ENCODE measurements around the gene C4B. TPM values are rescaled to one million over a fixed set of nuclear protein-coding genes. Genes with fewer than 3 reads are reported as not detected.
"Not testable (repeated sequence)": the region's sequence is repeated elsewhere in the genome, so short reads cannot be mapped to it uniquely, and the experiment has no call there.

C4B gene
- total RNA-seq, 4 donors from 2014 or later = 15.4 to 912 (median 204) TPM

DNA sequence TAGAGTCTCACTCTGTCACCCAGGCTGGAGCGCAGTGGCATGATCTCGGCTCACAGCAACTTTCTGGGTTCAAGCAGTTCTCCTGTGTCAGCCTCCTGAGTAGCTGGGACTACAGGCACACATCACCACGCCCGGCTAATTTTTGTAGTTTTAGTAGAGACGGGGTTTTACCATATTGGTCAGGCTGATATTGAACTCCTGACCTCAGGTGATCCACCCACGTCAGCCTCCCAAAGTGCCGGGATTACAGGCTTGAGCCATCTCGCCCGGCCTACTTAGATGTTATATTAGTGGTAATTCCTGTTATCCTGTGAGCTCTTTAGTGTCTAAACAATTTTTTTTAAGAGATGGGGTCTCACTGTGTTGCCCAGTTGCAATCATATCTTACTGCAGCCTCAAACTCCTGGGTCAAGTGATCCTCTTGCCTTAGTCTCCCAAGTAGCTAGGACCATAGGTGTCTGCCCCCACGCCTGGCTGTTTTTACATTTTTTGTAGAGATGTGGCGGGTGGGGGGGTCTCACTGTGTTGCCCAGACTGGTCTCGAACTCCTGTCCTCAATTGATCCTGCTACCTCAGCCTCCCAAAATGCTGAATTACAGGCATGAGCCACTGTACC is 36.7 kb upstream of the C4B start:
- TF ChIP-seq, protein P1, sequence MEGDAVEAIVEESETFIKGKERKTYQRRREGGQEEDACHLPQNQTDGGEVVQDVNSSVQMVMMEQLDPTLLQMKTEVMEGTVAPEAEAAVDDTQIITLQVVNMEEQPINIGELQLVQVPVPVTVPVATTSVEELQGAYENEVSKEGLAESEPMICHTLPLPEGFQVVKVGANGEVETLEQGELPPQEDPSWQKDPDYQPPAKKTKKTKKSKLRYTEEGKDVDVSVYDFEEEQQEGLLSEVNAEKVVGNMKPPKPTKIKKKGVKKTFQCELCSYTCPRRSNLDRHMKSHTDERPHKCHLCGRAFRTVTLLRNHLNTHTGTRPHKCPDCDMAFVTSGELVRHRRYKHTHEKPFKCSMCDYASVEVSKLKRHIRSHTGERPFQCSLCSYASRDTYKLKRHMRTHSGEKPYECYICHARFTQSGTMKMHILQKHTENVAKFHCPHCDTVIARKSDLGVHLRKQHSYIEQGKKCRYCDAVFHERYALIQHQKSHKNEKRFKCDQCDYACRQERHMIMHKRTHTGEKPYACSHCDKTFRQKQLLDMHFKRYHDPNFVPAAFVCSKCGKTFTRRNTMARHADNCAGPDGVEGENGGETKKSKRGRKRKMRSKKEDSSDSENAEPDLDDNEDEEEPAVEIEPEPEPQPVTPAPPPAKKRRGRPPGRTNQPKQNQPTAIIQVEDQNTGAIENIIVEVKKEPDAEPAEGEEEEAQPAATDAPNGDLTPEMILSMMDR (IDR thresholded peaks at IDR 0.05) = no peak
- no peak for ATAC-seq (ENCODE audit: low FRiP score)
- no peak for DNase-seq (ENCODE audit: low spot score)

DNA sequence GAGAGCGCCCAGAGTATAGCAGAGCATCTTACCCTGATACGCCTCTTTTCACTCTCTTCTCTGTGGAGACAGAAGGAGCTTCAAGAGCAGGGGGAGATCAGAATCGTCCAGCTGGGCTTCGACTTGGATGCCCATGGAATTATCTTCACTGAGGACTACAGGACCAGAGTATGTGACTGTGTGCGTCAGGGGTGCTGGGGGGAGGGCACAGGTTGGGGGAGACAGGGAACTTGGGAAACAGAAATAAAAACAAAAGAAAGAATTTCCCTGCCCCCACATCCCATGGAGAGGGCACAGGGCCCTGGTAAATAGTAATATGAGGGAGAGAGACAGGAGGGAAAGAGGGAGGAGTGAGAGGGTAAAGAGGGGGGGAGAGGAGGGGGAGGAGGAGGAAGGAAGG is 35.8 kb upstream of the C4B start:
- ATAC-seq (ENCODE audit: low FRiP score) (no peak), DNase-seq (ENCODE audit: low spot score) (no peak)
- TF ChIP-seq, protein P1 (IDR thresholded peaks at IDR 0.05) = no peak

GRCh38 chr6:31979238-31979898 is 35.2 kb upstream of the C4B start:
- TF ChIP-seq, protein P1 (IDR thresholded peaks at IDR 0.05) = no peak
- no peak for ATAC-seq (ENCODE audit: low FRiP score)
- no peak for DNase-seq (ENCODE audit: low spot score)

GRCh38 chr6:31980195-31980876 is 34.3 kb upstream of the C4B start:
- not testable (repeated sequence) for DNase-seq (ENCODE audit: low spot score); ATAC-seq (ENCODE audit: low FRiP score)

GRCh38 chr6:31980998-31981397 is 33.6 kb upstream of the C4B start:
- not testable (repeated sequence) for DNase-seq (ENCODE audit: low spot score); ATAC-seq (ENCODE audit: low FRiP score)

- DNase-seq (ENCODE audit: low spot score) = not testable (repeated sequence)
- peak; percentile 69 for ATAC-seq (ENCODE audit: low FRiP score)
These were observed 32.9 kb upstream of the C4B start, which contains the start of gene C4A for GRCh38 chr6:31981744-31982143. Gene C4A, plus strand, starts transcription at chr6:31982057. Its CDS starts 51 bp downstream, at chr6:31982108.

- ATAC-seq (ENCODE audit: low FRiP score); DNase-seq (ENCODE audit: low spot score): not testable (repeated sequence)
These were observed 25.2 kb upstream of the C4B start for GRCh38 chr6:31989363-31989762.

DNA sequence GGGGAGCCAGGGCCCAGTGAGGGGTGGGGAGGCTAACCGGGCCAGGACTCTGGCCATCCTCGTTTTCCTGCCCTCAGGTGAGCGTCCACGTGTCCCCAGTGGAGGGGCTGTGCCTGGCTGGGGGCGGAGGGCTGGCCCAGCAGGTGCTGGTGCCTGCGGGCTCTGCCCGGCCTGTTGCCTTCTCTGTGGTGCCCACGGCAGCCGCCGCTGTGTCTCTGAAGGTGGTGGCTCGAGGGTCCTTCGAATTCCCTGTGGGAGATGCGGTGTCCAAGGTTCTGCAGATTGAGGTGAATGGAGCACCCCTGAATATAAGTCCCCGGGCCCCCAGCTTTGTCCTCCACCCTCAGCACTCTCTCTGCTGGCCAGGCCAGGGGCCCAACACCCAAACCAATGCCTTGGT is 20.2 kb upstream of the C4B start:
- not testable (repeated sequence) for DNase-seq (ENCODE audit: low spot score); ATAC-seq (ENCODE audit: low FRiP score)

DNA sequence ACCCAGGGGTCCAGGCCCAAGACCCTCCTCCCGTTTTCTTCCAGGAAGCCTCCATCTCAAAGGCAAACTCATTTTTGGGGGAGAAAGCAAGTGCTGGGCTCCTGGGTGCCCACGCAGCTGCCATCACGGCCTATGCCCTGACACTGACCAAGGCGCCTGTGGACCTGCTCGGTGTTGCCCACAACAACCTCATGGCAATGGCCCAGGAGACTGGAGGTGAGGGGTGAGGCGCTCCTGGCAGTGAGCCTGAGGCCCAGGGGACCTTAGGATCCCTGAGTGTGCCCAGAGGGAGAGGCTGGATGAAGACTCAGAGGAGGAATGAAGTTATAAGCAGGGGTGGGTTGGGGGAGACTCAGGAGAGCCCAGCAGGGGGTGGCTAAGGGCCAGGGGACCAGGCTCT is 18.2 kb upstream of the C4B start:
- DNase-seq (ENCODE audit: low spot score); ATAC-seq (ENCODE audit: low FRiP score): not testable (repeated sequence)

GRCh38 chr6:32002546-32003268 is 11.9 kb upstream of the C4B start:
- peak; percentile 71 for ATAC-seq (ENCODE audit: low FRiP score)

GRCh38 chr6:32003301-32003700 is 11.3 kb upstream of the C4B start:
- not testable (repeated sequence) for DNase-seq (ENCODE audit: low spot score)
- ATAC-seq (ENCODE audit: low FRiP score) = peak; percentile 55

More at GRCh38 chr6:32002546-32003268, 11.9 kb upstream of the C4B start:
- not testable (repeated sequence) for DNase-seq (ENCODE audit: low spot score)

DNA sequence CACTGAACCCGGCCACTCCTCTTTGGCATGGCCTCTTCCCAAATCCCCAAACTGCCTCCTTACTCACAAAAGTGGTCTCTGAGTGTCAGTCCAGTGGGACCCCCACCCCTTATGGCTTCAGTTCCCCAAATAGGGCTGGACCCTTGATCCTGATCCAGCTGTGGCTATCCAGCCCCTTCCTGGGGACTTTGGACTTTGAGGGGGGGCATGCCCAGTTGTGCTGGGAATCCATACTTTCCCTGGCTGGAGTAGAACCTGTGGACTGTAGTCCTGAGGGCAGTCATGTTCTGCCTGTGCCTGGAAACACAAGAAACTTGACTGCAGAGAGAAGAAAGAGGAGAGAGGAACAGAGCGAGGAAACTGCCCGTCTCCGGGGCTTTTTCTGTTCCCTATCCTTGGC is 10.2 kb upstream of the C4B start:
- not testable (repeated sequence) for ATAC-seq (ENCODE audit: low FRiP score); DNase-seq (ENCODE audit: low spot score)

DNA sequence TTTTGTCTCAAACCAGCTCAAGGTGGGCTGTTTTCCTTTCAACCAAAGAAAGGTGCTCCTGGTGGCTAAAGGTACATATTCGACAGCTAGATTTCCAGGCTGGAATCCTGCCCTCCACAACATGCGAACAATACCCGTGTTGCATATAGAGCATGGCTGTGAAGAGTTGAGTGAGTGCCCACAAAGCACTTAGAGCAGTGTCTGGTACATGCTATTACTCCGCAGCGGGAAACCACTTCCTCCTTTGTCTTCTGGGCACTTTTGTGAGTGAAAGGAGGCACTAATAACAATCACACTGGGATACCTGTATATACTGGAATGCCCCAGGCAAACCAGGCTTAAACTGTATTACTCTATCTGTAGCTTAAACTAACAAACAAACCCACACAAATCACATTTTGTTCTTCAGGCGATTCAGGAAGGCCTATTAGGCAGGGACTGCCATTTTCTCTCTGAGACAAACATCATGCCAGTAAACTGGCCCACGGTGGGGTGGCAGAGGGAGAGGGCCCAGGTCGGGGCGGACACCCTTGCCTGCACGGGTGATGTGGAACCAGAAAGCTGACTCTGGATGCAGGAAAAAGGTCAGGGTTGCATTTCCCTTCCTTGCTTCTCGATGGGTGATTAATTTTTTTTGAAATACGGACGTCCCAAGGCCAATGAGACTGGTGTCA is 9.6 kb upstream of the C4B start:
- ATAC-seq (ENCODE audit: low FRiP score); DNase-seq (ENCODE audit: low spot score): not testable (repeated sequence)

GRCh38 chr6:32005538-32005880 is 9.1 kb upstream of the C4B start:
- not testable (repeated sequence) for ATAC-seq (ENCODE audit: low FRiP score); DNase-seq (ENCODE audit: low spot score)

Measured in omental fat pad (tissue), 4 donors.